Mesendoderm (in vitro differentiated cells): ENCODE results near the gene AFAP1.

Source experiments
- DNase-seq: peaks from one replicate; pipeline ENCODE4 v3.0.0; 2013
- H2AK5ac ChIP-seq: 2 replicates; pipeline ENCODE4 v1.6.1; 2013; ENCODE audit warnings: low read length, inconsistent platforms
- H2BK120ac ChIP-seq: 2 replicates; pipeline ENCODE4 v1.6.1; 2013; ENCODE audit warnings: low read depth, mild to moderate bottlenecking, low read length, moderate library complexity, mixed read lengths
- H2BK15ac ChIP-seq: replicated peaks from 2 replicates; pipeline ENCODE4 v1.6.1; 2013; ENCODE audit warnings: low read depth, mild to moderate bottlenecking, moderate library complexity
- H2BK5ac ChIP-seq: 2 replicates; pipeline ENCODE4 v1.6.1; 2013; ENCODE audit warnings: low read length, inconsistent platforms
- H3K18ac ChIP-seq: 2 replicates; pipeline ENCODE4 v1.6.1; 2013; ENCODE audit warnings: mild to moderate bottlenecking, low read length, mixed read lengths
- H3K23ac ChIP-seq: one replicate; pipeline ENCODE4 v1.6.1; 2013; ENCODE audit warnings: low read length
- H3K27ac ChIP-seq: 2 replicates; pipeline ENCODE4 v1.5.1; 2013; ENCODE audit warnings: low read depth, mild to moderate bottlenecking, inconsistent platforms, low read length, moderate library complexity
- H3K27me3 ChIP-seq: 2 replicates; pipeline ENCODE4 v1.6.1; 2013; ENCODE audit warnings: low read length, control low read depth, mild to moderate bottlenecking, inconsistent platforms; ENCODE audit not compliant: insufficient read depth, poor library complexity
- H3K36me3 ChIP-seq: 2 replicates; pipeline ENCODE4 v1.6.1; 2013; ENCODE audit warnings: low read length, inconsistent platforms; ENCODE audit not compliant: control insufficient read depth, insufficient read depth
- H3K4ac ChIP-seq: one replicate; pipeline ENCODE4 v1.6.1; 2013; ENCODE audit warnings: low read depth, mild to moderate bottlenecking, low read length, moderate library complexity
- H3K4me1 ChIP-seq: 2 replicates; pipeline ENCODE4 v1.6.1; 2013; ENCODE audit warnings: low read depth, low read length, inconsistent platforms; ENCODE audit not compliant: control insufficient read depth
- H3K4me2 ChIP-seq: 2 replicates; pipeline ENCODE4 v1.6.1; 2013; ENCODE audit warnings: low read length
- H3K4me3 ChIP-seq: 2 replicates; pipeline ENCODE4 v1.5.1; 2013; ENCODE audit warnings: mild to moderate bottlenecking, low read length
- H3K56ac ChIP-seq: one replicate; pipeline ENCODE4 v1.6.1; 2013; ENCODE audit warnings: low read length
- H3K79me1 ChIP-seq: 2 replicates; pipeline ENCODE4 v1.6.1; 2013; ENCODE audit warnings: low read length, inconsistent platforms
- H3K79me2 ChIP-seq: 2 replicates; pipeline ENCODE4 v1.6.1; 2013; ENCODE audit warnings: mild to moderate bottlenecking, low read length; ENCODE audit not compliant: control insufficient read depth, insufficient read depth
- H3K9ac ChIP-seq: 2 replicates; pipeline ENCODE4 v1.6.1; 2013; ENCODE audit warnings: low read length, inconsistent platforms
- H4K5ac ChIP-seq: one replicate; pipeline ENCODE4 v1.6.1; 2013; ENCODE audit warnings: low read length
- H4K8ac ChIP-seq: one replicate; pipeline ENCODE4 v1.6.1; 2013; ENCODE audit warnings: low read depth, mild to moderate bottlenecking, control low read depth, low read length, moderate library complexity
- WGBS: extraction: QIAGEN DNeasy Blood & Tissue Kit; methylation state at CpG from one replicate; pipeline ENCODE4 v1.1.7; 2013; ENCODE audit warnings: low lambda C conversion rate, missing lambda C conversion rate; ENCODE audit not compliant: insufficient coverage; ENCODE audit errors: extremely low coverage; 5-methylcytosine and 5-hydroxymethylcytosine counted together

AFAP1 gene

DNA sequence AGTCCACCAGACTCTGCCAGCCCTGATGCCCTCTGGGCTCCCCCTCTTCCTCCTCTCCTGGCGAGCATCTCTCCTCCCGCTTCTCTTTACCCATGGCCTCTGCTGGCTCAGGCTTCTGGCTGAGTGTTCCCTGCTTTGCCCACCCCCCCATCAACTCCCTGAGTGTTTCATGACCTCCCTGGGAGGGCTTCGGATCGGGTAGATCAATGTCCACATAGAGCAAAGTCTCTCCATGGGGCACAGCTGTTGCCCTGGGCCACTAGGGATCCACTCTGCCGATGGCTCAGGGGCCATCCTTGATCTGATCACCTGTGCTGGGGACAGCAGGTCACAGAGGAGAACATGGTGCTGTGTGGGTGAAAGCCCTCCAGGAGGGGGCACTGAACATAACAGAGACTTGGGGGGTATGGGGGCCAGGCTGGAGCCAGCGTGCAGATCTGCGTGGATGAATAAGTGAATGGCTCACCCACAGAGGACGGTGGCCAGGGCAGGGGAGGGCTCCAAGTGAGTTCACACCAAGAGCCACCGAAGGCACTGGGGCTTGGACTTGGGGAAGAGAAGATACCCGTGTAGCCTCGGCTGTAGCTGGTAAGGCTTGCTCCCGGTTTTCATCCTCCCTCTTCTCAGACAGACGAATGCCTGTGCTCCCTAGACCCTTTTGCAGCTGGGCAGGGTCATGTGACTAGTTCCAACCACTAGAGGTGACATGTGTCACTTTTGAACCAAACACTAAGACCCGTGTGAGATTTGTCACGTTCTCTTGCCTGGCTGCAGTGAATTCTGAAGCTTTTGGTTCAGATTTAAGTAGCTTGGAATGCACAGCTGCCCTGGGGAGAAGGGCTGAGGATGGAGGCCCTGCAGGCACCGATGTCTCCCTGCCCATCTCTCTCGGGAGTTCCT lies 23.2 kb upstream of the AFAP1 start:
- Histone ChIP-seq H3K4me1 (no peaks in the 10 kb centered on the region), H3K27ac (no peak overlapping the region), H3K4me2 (no peak overlapping the region), H3K79me2 (no peaks in the 10 kb centered on the region), H2BK15ac (no peak overlapping the region), H3K4ac (no peak overlapping the region), H3K18ac (no peak overlapping the region), H2BK5ac (no peak overlapping the region), H3K27me3 (no peaks in the 10 kb centered on the region), H3K23ac (no peak overlapping the region), H4K8ac (no peak overlapping the region), H3K79me1 (no peaks in the 10 kb centered on the region), H3K56ac (peak overlapping the region; percentile 51), H2BK120ac (no peak overlapping the region), H4K5ac (no peak overlapping the region), H2AK5ac (no peak overlapping the region), H3K9ac (no peak overlapping the region), H3K4me3 (no peak overlapping the region), H3K36me3 (no peaks in the 10 kb centered on the region)
- no peak for DNase-seq
- no CpG with 5 or more reads among the region's 17 CpGs for WGBS

- no peak overlapping the region for H2BK15ac ChIP-seq
- no peak for DNase-seq
- WGBS = no CpG with 5 or more reads among the region's 19 CpGs
- no peaks in the 10 kb centered on the region for H3K79me1 ChIP-seq
- H3K4me2 ChIP-seq = no peak overlapping the region
- H3K4ac ChIP-seq = no peak overlapping the region
- H3K4me1 ChIP-seq = peaks cover 6% of the 10 kb centered on the region
- H2BK5ac ChIP-seq = no peak overlapping the region
- no peak overlapping the region for H4K5ac ChIP-seq
- no peak overlapping the region for H3K4me3 ChIP-seq
- H3K36me3 ChIP-seq = no peaks in the 10 kb centered on the region
- H3K9ac ChIP-seq = no peak overlapping the region
- no peaks in the 10 kb centered on the region for H3K79me2 ChIP-seq
- H2BK120ac ChIP-seq = no peak overlapping the region
- H4K8ac ChIP-seq = no peak overlapping the region
- no peak overlapping the region for H3K23ac ChIP-seq
- no peaks in the 10 kb centered on the region for H3K27me3 ChIP-seq
- H3K18ac ChIP-seq = no peak overlapping the region
- no peak overlapping the region for H3K56ac ChIP-seq
- no peak overlapping the region for H2AK5ac ChIP-seq
- H3K27ac ChIP-seq = no peak overlapping the region
Observed at GRCh38 chr4:7960790-7961655, 21.4 kb upstream of the AFAP1 start.

- Histone ChIP-seq H2BK120ac (no peak overlapping the region), H3K56ac (no peak overlapping the region), H4K8ac (no peak overlapping the region), H3K4me1 (peaks cover 6% of the 10 kb centered on the region), H4K5ac (no peak overlapping the region), H3K23ac (no peak overlapping the region), H3K4ac (no peak overlapping the region), H3K79me2 (no peaks in the 10 kb centered on the region), H2BK5ac (no peak overlapping the region), H3K4me2 (no peak overlapping the region), H3K79me1 (no peaks in the 10 kb centered on the region), H3K18ac (no peak overlapping the region), H3K36me3 (no peaks in the 10 kb centered on the region), H2BK15ac (no peak overlapping the region), H2AK5ac (no peak overlapping the region), H3K9ac (no peak overlapping the region), H3K27me3 (no peaks in the 10 kb centered on the region), H3K27ac (no peak overlapping the region), H3K4me3 (no peak overlapping the region)
- no peak for DNase-seq
- no CpG with 5 or more reads among the region's 11 CpGs for whole genome bisulfite sequencing
Observed at GRCh38 chr4:7960017-7960789, 20.5 kb upstream of the AFAP1 start.

GRCh38 chr4:7959078-7959477 lies 19.4 kb upstream of the AFAP1 start:
- no peak overlapping the region for H3K4me2 ChIP-seq
- no CpG with 5 or more reads among the region's 7 CpGs for WGBS
- H4K5ac ChIP-seq = no peak overlapping the region
- H3K4ac ChIP-seq = no peak overlapping the region
- H2AK5ac ChIP-seq = no peak overlapping the region
- peaks cover 6% of the 10 kb centered on the region for H3K4me1 ChIP-seq
- H3K27ac ChIP-seq = no peak overlapping the region
- H3K56ac ChIP-seq = no peak overlapping the region
- no peak for DNase-seq
- no peak overlapping the region for H3K9ac ChIP-seq
- no peaks in the 10 kb centered on the region for H3K36me3 ChIP-seq
- no peak overlapping the region for H3K18ac ChIP-seq
- H2BK5ac ChIP-seq = no peak overlapping the region
- H3K23ac ChIP-seq = no peak overlapping the region
- H2BK15ac ChIP-seq = no peak overlapping the region
- no peak overlapping the region for H3K4me3 ChIP-seq
- no peaks in the 10 kb centered on the region for H3K27me3 ChIP-seq
- H4K8ac ChIP-seq = no peak overlapping the region
- no peaks in the 10 kb centered on the region for H3K79me2 ChIP-seq
- no peaks in the 10 kb centered on the region for H3K79me1 ChIP-seq
- H2BK120ac ChIP-seq = no peak overlapping the region

DNA sequence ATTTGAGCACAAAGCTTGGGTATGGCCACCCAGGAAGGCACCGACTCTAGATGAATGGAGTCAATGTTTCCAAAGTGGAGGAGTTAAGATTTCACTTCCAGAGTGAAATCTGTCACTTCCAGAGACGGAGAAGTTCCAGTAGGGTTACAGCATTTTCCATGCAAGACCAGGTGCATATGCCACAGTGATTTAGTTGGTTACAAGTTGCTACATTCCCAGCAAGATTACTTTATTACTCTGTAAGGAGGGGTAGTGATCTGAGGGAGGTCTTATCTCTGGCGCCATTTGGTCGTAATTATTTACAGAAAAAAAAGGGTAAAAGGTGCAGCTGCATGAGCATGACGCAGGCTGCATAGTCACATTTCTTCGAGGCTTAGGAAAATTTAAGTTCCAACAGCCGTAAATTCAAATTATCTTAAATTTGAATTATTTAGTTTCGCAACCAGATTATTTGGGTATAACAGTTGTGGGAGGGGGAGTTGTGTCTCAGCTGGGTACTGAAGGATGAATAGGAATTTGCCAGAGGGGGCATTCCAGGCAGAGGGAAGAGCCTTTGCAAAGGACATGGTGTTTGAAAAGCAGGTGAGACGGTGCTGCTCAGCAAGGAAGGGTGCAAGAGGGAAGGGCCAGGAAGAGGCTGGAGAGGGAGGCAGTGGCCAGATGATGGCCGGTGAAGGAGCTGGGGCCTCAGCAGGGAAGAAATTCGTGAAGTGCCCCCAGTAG lies 17.4 kb upstream of the AFAP1 start:
- no peak overlapping the region for H2BK120ac ChIP-seq
- peak; percentile 84 for DNase-seq
- H3K27ac ChIP-seq = peak overlapping the region; percentile 4
- H3K79me1 ChIP-seq = no peaks in the 10 kb centered on the region
- no peak overlapping the region for H2BK15ac ChIP-seq
- no peaks in the 10 kb centered on the region for H3K79me2 ChIP-seq
- no peak overlapping the region for H3K9ac ChIP-seq
- no peak overlapping the region for H3K4me2 ChIP-seq
- H2BK5ac ChIP-seq = no peak overlapping the region
- H4K8ac ChIP-seq = no peak overlapping the region
- peaks cover 6% of the 10 kb centered on the region for H3K4me1 ChIP-seq
- no peak overlapping the region for H3K23ac ChIP-seq
- no peak overlapping the region for H3K18ac ChIP-seq
- no peaks in the 10 kb centered on the region for H3K36me3 ChIP-seq
- no peak overlapping the region for H3K4me3 ChIP-seq
- H3K27me3 ChIP-seq = no peaks in the 10 kb centered on the region
- no peak overlapping the region for H4K5ac ChIP-seq
- H3K56ac ChIP-seq = peak overlapping the region; percentile 62
- no CpG with 5 or more reads among the region's 11 CpGs for WGBS
- H3K4ac ChIP-seq = peak overlapping the region; percentile 58
- H2AK5ac ChIP-seq = no peak overlapping the region
